Epithelial cell of prostate (primary cell): Measurements from ENCODE around the gene NMBR.
"Not testable (repeated sequence)": the region's sequence is repeated elsewhere in the genome, so short reads cannot be mapped to it uniquely, and the experiment has no call there.

ENCODE experiments used
- DNase-seq: peaks from one replicate; pipeline ENCODE4 v3.0.0-alpha.2; 2011; ENCODE audit warnings: low read depth, low spot score
- H3K27ac ChIP-seq: fragments of 450-650 bp; 2 replicates; pipeline ENCODE4 v1.5.1; 2017; ENCODE audit warnings: mild to moderate bottlenecking

NMBR gene

GRCh38 chr6:142155895-142156757, 9.2 kb upstream of the NMBR start:
- no peak for DNase-seq
- H3K27ac ChIP-seq = no peak overlapping the region

GRCh38 chr6:142155091-142155490, 8.2 kb upstream of the NMBR start:
- no peak overlapping the region for H3K27ac ChIP-seq
- DNase-seq = no peak

GRCh38 chr6:142154336-142154735, 7.4 kb upstream of the NMBR start:
- H3K27ac ChIP-seq = no peak overlapping the region
- DNase-seq = no peak

GRCh38 chr6:142153196-142153595, 6.3 kb upstream of the NMBR start:
- H3K27ac ChIP-seq = no peak overlapping the region
- no peak for DNase-seq

- H3K27ac ChIP-seq = no peak overlapping the region
Observed at GRCh38 chr6:142152746-142153145, 5.8 kb upstream of the NMBR start.

GRCh38 chr6:142141531-142141930, 5.4 kb downstream of the NMBR start:
- H3K27ac ChIP-seq, DNase-seq: not testable (repeated sequence)

More at GRCh38 chr6:142152746-142153145, 5.8 kb upstream of the NMBR start:
- no peak for DNase-seq

GRCh38 chr6:142138876-142139275, 8.0 kb downstream of the NMBR start:
- no peak for DNase-seq
- H3K27ac ChIP-seq = no peak overlapping the region

GRCh38 chr6:142132625-142133024, 14.3 kb downstream of the NMBR start, which contains the start of gene GJE1:
GJE1 (plus strand) TSS chr6:142132925; CDS start chr6:142133159, 234 bp downstream.
- DNase-seq = no peak
- H3K27ac ChIP-seq = no peak within 1 kb of the TSS

- no peak for DNase-seq
- H3K27ac ChIP-seq = no peak overlapping the region
Observed at GRCh38 chr6:142130814-142131213, 16.1 kb downstream of the NMBR start.

GRCh38 chr6:142121342-142121741, 25.6 kb downstream of the NMBR start:
- DNase-seq = no peak
- no peak overlapping the region for H3K27ac ChIP-seq

- DNase-seq = no peak
- no peak overlapping the region for H3K27ac ChIP-seq
Observed at GRCh38 chr6:142118925-142119324, 28.0 kb downstream of the NMBR start.

GRCh38 chr6:142118328-142118727, 28.6 kb downstream of the NMBR start:
- H3K27ac ChIP-seq = no peak overlapping the region
- DNase-seq = no peak

GRCh38 chr6:142117366-142117765, 29.6 kb downstream of the NMBR start:
- no peak for DNase-seq

GRCh38 chr6:142112451-142113061, 34.4 kb downstream of the NMBR start:
- peak; percentile 18 for DNase-seq
- no peak overlapping the region for H3K27ac ChIP-seq

More at GRCh38 chr6:142117366-142117765, 29.6 kb downstream of the NMBR start:
- H3K27ac ChIP-seq = no peak overlapping the region

GRCh38 chr6:142110820-142111219, 36.1 kb downstream of the NMBR start:
- not testable (repeated sequence) for H3K27ac ChIP-seq, DNase-seq

- not testable (repeated sequence) for DNase-seq, H3K27ac ChIP-seq
Observed at GRCh38 chr6:142104820-142105219, 42.1 kb downstream of the NMBR start.

- no peak overlapping the region for H3K27ac ChIP-seq
- DNase-seq = peak; percentile 12
Observed at GRCh38 chr6:142088858-142089216, 58.1 kb downstream of the NMBR start.

GRCh38 chr6:142087950-142088857, 58.7 kb downstream of the NMBR start:
- no peak for DNase-seq
- H3K27ac ChIP-seq = no peak overlapping the region

- no peak for DNase-seq
- no peak overlapping the region for H3K27ac ChIP-seq
Observed at GRCh38 chr6:142079130-142079529, 67.8 kb downstream of the NMBR start.

- no peak overlapping the region for H3K27ac ChIP-seq
- no peak for DNase-seq
Observed at GRCh38 chr6:142075516-142076101, 71.3 kb downstream of the NMBR start.
